Hematopoietic multipotent progenitor cell treated with erythropoietin and hydrocortisone succinate and interleukin-3 and kit ligand, for 6 days (in vitro differentiated cells): ENCODE data around the gene PCK2.
A peak's percentile ranks its signal among the peaks of the same experiment; 100 is the strongest.
"Not testable (repeated sequence)": the region's sequence is repeated elsewhere in the genome, so short reads cannot be mapped to it uniquely, and the experiment has no call there.

Source experiments
- DNase-seq: peaks from one replicate; pipeline ENCODE4 v3.0.0-alpha.2; 2015

The PCK2 gene

DNA sequence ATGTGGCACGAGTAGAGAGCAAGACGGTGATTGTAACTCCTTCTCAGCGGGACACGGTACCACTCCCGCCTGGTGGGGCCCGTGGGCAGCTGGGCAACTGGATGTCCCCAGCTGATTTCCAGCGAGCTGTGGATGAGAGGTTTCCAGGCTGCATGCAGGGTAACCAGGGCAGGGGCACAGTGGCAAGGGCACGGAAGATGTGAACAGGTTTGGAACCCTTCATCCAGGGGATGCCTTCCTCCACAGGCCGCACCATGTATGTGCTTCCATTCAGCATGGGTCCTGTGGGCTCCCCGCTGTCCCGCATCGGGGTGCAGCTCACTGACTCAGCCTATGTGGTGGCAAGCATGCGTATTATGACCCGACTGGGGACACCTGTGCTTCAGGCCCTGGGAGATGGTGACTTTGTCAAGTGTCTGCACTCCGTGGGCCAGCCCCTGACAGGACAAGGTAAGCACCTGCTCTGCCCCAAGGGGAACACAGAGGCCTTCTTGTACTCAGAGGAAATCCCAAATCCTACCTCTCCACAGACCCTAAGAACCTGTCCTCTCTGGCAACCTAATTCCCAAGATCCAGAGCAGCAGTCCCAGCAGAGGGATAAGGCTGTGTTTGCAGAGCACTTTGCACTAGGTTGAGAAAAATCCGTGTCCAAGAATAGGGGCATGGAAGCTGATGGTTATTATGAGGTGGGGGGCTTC lies 4.3 kb downstream of the PCK2 start:
- DNase-seq, result no peak

DNA sequence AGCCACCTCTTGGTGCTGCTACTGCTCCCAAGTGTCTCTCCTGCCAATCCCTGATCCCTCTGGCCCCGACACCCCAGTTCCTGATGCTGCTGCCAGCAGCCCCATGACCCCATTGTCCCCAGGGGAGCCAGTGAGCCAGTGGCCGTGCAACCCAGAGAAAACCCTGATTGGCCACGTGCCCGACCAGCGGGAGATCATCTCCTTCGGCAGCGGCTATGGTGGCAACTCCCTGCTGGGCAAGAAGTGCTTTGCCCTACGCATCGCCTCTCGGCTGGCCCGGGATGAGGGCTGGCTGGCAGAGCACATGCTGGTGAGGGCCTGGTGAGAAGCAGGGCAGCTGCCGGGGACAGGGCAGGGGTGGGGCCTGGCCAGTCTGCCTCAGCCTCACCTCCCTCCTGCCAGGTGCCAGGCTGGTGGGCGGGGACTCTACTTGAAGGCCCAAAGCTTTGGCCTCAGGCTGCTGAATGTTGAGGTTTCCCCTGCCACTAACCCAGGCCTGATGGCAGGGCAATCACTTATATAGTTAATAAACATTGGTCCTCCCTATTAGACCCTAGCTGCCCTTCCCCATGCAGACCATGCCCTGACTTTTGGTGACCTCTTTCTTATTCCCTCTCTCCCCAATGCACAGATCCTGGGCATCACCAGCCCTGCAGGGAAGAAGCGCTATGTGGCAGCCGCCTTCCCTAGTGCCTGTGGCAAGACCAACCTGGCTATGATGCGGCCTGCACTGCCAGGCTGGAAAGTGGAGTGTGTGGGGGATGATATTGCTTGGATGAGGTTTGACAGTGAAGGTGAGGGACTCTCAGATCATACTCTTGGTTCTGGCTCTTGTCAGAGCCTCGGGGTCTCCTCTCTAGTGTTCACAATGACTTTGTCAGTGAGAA lies 5.1 kb downstream of the PCK2 start:
- DNase-seq, result no peak

GRCh38 chr14:24100197-24100981 lies 6.3 kb downstream of the PCK2 start:
- no peak for DNase-seq

DNA sequence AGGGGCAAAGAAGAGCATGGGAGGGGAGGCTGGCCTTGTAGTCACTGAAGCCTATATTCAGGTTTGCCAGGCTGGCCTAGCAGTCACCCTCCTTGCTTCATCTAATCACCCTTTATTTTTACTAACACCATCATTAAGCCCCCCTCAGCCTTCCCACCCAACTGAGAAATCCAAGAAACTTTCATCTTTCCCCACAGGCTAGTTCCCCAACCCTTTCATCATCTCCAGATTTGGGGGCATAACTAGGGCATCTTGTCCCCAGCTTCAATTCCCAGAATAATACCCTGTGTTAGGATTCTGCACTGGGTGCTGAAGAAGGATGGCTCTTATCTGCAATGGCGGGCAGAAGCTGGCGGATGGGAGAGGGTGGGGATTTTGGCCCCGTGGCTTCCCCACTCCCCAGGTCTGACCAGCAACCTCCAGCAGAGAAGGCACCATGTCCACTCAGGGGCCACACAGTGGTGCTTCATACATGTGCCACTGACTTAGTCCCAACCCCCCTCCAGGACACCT lies 6.9 kb downstream of the PCK2 start:
- no peak for DNase-seq

DNA sequence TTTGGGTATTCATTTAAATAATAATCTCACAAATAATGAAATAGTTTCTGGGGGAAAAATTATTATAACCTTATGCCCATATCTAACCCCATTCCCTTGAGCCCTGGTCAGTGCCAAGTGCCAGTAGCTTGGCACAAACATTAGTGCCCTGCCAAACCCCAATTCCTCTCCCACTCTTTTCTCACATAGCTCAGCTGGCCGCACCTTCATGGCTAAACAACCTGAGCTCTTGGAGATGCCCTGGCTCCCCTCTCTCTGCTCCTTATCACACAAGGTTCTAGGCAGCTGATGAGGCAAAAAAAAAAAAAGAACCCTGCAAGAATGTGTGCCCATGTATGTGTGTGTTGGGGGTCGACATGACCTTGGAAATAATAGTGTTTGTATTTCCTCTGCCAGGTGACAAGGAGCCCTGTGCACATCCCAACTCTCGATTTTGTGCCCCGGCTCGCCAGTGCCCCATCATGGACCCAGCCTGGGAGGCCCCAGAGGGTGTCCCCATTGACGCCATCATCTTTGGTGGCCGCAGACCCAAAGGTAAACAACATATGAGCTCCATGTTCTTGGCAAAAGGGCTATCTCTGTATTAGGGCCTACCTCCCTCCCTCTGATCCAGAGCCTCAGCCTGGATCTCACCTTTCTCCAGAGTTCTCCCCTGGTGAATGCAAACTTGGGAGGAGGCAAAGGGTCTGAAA lies 8.4 kb downstream of the PCK2 start:
- DNase-seq, result no peak

DNA sequence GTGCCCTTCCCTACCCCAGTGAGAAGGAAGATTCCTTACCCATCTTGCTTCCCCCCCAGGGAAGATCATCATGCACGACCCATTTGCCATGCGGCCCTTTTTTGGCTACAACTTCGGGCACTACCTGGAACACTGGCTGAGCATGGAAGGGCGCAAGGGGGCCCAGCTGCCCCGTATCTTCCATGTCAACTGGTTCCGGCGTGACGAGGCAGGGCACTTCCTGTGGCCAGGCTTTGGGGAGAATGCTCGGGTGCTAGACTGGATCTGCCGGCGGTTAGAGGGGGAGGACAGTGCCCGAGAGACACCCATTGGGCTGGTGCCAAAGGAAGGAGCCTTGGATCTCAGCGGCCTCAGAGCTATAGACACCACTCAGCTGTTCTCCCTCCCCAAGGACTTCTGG lies 9.3 kb downstream of the PCK2 start:
- DNase-seq, result no peak

DNA sequence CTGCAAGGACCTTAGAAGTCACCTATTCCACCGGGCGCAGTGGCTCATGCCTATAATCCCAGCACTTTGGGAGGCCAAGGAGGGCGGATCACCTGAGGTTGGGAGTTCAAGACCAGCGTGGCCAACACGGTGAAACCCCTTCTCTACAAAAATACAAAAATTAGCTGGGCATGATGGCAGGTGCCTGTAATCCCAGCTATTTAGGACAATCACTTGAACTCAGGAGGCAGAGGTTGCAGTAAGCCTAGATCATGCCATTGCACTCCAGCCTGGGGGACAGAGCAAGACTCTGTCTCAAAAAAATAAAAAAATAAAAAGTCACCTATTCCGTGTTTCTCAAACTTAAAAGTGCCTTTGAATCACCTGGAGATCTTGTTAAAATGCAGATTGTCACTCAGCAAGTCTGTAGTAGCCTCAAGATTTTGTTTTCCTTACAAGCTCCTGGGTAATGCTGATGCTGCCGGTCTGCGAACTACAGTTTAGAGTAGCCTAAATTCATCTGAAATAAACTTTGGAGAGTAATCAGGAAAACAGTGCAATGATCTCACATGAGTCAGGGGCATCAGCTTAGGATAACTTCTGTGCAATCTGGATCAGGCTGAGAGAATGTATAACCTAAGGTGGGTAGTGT lies 11.6 kb downstream of the PCK2 start:
- DNase-seq, result not testable (repeated sequence)

DNA sequence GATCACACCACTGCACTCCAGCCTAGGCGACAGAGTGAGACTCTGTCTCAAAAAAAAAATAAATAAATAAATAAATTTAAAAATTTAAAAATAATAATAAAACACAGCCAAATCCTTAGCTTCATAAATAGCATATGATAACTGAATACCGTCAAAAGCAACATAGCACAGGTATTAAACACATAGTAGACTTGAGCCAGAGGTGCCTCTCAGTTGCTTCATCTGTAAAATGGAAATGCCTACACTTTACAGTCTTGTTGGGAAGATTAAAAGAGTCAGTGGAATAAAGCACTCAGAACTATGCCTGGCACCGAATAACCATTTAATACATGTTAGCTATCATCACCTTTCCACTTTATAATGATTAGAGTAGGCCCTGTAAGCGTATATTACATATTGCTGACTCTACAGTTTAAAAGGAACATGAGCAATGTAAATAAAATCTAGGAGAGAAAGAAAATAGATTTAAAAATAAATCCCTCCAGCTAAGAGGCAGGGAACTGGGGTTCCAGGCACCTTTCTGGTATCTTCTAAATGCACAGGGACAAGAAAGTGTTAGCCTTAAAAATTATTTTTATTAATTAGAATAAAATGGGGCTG lies 12.7 kb downstream of the PCK2 start:
- DNase-seq, result no peak

GRCh38 chr14:24108336-24108874 lies 14.3 kb downstream of the PCK2 start:
- DNase-seq, result no peak

DNA sequence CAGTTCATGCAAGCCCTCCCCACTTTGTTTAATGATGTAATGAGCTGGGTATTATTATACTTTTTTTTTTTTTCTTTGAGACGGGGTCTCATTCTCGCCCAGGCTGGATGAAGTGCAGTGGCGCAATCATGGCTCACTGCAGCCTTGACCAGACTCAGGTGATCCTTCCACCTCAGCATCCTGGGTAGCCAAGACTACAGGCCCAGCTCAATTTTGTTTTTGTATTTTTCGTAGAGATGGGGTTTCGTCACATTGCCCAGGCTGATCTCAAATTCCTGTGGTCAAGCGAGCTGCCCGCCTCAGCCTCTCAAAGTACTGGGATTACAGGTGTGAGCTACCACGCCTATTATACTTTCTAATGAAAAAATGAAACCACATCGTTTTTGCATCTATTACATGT lies 15.9 kb downstream of the PCK2 start:
- DNase-seq, result no peak

GRCh38 chr14:24110523-24110922 lies 16.4 kb downstream of the PCK2 start:
- DNase-seq, result no peak

- no peak for DNase-seq
Measured at GRCh38 chr14:24113379-24113800, 19.3 kb downstream of the PCK2 start.

GRCh38 chr14:24113801-24114531 lies 19.9 kb downstream of the PCK2 start:
- peak; percentile 95 for DNase-seq

DNA sequence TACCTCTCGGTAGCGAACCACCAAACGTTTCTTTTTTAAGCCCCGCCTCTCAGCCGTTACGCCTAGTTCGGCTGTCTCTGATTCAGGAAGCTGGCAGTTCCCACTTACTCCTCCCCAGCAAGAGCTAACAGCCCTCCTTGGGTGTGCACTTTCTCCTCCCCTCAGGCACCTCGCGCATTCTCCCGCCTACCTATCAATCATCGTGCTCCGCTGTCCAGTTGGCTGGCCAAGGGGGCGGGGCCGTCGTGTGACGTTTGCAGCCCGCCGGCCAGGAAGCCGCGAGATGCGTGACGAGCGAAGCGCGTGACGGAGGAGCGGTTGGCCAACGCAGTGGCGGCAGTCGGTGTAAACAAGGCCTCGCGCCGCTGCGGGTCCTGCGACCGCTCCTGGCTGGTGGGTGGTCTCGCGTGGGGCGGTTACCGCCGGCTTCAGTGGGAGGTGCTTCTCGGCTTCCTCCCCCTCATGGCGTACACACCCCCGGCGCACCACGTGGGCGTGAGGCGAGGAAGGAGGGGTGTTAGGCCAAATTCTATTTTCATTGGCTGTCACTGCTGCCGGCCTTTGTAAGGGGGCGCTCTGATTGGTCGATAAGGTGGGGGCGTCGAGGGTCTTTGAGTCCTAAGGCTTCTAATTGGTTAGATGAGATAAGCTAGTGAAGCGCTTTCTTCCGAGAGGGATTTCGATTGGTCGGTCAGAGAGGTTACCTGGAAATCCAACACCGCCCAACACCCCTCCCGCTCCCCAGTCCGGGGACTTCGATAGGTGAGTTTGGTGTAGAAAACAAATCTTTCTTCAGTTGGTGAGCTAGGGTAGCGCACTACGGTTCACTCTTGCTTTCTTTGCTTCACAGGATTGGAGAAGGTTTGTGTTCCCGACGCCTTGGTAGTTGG lies 20.7 kb downstream of the PCK2 start, which contains the start of the genes DCAF11 and NRL:
TSS of gene DCAF11 (plus strand) at position 246 of the 890 bp plus-strand sequence. CDS start 818 bp downstream, outside the sequence.
TSS of gene NRL (minus strand) at position 418 of the 890 bp plus-strand sequence. CDS start 32,101 bp downstream, outside the sequence.
- peak; percentile 100 for DNase-seq

GRCh38 chr14:24115422-24116127 lies 21.5 kb downstream of the PCK2 start:
- DNase-seq, result no peak

DNA sequence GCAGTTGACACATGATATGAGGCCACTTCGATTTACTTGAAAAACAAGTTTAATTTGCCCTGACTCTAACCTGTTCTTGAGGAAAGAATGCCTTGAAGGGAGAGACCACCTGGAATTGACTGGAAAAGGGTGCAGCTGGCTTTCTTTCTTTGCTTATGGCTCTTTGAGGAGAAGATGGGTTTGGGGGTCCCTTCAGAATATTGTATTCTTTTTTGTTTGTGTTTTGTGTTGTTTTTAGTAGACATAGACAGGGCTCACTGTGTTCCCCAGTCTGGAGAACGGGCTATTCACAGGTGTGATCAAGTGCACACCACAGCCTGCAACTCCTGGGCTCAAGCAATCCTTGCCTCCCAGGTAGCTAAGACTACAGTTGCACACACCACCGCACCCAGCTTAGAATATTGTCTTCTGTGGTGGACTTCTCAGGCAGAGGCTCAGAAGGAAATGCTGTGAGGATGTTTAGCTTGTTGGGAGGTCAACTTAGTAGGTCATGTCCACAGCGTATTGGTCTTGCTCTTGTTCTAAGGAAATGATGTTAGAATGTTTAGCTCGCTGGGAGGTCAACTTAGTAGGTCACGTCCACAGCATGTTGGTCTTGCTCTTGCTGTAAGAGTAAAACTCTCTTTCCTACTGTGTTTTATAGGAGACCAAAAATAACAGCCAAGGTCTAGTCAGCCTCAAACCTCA lies 22.2 kb downstream of the PCK2 start:
- no peak for DNase-seq

DNA sequence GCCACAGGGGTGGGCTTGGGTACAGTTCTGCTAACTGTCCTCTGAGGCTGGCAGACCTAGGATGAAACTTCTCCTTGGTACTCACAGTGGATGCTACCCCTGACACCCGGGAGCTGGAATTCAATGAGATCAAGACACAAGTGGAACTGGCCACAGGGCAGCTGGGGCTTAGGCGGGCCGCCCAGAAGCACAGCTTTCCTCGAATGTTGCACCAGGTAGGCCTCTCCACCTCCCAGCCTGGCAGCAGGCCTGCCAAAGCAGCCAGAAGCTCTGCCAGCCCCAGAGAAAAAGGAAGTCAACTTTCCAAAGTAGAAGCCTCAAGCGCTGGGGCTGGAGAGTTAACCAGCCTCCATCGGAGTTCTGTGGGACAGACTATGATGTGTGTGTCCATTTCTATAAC lies 23.1 kb downstream of the PCK2 start:
- DNase-seq, result no peak

GRCh38 chr14:24119691-24120090 lies 25.6 kb downstream of the PCK2 start:
- no peak for DNase-seq
